H4 (cell line): ENCODE data around the gene AGBL3. TPM values are rescaled to one million over a fixed set of nuclear protein-coding genes. Genes with fewer than 3 reads are reported as not detected.

Source experiments
- DNase-seq: peaks from one replicate; pipeline ENCODE4 v3.0.0-alpha.2; 2015; ENCODE audit warnings: low spot score
- total RNA-seq: library from RNA; depleted of rRNA; stranded (reverse); fragments of >200 nt; shearing (Covaris generic); gene quantifications from 2 replicates; pipeline ENCODE4 v1.2.3, GENCODE V29; 2014

AGBL3 gene
- total RNA-seq, 1 experiment from 2014 or later, result 1.2 TPM

DNA sequence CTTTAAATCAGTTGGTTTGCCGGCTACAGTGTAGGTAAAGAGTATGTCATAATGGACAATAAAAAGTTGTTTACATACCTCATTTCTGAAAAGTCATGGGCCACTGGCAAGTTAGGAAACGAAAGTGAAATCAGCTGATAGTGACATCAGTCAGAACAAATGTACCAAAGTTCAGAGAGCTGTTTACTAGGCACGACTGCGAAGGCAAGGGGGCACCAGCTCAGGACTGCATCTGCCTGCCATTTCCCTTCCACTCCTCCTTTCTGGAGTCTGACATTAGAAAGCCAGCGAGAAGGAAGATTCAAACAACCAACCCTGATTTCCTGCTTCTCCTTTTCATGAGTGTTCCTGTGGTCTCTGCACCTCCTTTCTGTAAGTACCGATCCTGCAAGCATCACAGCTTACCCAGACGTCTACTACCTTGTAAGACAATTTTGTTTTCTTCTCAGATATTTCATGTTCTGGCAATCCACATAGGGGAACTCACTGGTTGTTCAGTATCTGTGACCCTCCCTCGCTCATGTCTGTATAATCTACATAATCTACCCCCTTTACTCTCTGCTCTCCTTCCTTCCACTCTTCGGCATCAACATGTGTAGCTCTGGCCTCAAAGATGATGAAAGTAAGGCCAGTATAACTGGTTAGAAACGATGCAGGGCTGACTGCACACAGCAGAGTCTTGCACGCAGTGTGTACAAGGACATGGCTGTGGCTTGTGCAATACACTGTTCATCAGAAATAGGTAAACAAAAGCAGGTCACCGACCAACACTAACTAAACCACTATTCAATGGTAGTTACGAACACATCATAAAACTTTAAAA is 161.8 kb downstream of the AGBL3 start, which contains the start of gene TMEM140:
TMEM140 (plus strand) TSS at position 174 of the 823 bp plus-strand sequence. CDS start 16,370 bp downstream, outside the sequence.
- DNase-seq, result peak; percentile 96

DNA sequence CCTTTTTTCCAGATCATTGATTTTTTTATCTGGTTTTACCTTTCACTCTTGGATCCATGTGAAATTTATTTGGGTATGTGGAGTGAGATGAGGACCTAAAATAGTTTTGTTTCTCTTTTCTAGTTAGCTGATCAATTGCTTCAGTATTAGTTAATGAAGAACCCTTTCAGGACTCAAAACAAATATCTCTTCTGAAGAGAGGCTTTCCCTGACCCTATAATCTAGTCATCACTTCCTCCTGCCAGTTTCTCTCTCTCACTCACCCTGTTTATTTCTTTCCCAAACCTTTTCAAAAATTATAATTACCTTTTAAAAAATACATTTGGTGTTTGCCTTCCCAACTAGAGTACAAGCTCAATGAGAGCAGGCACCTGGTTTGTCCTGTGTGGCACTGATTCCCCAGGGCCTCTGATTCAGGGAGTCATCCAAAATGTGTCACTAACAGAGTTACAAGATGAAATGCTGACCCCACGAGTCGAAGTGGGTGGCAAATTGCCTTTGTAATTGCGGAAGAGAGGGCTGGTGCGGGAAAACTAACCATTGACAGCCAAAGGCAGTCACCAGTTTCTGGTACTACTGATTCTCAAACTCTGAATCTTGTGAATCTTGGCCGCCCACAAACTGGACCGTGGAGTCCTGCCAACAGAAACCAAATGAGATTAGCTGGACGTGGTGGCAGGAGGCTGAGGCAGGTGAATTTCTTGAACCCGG is 163.9 kb downstream of the AGBL3 start:
- DNase-seq, result no peak

DNA sequence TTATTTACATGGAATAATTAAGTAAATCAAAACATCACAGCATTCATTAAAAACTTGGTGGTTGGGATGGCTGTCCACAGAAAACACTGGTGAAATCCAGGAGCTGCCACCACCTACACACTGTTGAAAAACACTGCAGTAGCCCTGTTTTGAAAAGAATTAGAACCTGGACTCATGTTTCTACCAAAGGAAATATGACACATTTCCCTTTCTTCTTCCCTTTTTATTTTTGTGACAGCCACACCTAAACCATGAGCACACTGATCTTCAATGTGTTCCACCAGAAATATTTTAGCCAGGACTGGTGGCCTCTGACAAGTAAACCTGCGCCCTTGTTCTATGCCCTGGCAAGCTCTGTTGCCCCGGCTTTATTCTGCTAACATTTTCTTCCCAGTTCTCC is 164.8 kb downstream of the AGBL3 start:
- DNase-seq, result no peak

DNA sequence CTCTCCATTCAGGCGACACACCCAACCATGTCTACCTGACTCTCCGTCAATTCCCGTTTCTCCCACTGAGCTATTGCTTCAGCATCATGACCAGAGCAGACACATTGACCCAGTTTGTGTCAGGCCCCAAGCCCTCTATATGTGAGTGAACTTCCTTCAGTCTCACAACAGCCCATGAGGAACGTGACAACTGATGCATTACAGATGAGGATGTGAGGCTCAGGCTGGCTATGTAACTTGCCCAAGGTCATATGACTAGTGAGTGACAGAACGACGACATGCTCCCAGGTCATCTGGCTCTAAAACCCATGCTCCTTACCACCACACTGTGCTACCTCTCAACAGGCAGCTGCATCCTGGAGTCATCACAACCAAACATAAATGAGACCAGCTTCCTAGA is 165.2 kb downstream of the AGBL3 start:
- DNase-seq, result no peak

DNA sequence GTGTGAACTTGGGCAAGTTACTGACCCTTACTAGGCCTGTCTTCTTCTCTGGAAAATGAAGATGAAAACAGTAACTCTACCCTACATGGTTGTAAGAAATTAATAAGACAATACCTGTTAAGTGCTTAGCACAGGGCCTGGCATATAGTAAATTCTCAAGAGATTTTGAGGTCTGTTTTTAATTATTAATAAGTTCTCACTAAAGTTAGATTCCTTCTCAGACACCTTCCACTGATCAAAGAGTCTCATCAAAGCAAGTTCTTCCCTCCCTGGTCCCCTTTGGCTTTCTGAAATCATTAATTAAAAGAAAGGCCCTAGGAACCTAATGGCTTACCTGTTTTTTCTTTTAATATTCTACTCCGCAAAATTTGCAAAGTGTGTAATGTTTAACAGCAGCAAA is 166.1 kb downstream of the AGBL3 start:
- DNase-seq, result no peak

DNA sequence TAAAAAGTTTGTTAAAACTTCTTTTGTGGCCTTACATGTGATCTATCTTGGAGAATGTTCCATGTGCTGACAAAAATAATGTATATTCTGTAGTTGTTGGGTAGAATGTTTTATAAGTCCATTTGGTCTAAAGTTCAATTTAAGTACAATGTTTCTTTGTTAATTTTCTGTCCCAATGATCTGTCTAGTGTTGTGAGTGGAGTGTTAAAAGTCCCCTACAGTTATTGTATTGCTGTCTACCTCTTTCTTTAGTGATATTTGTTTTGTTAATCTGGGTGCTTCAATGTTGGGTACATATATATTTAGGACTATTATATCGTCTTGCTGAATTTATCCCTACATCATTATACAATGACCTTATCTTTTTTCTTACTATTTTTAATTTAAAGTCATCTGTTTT is 168.4 kb downstream of the AGBL3 start:
- DNase-seq, result no peak

DNA sequence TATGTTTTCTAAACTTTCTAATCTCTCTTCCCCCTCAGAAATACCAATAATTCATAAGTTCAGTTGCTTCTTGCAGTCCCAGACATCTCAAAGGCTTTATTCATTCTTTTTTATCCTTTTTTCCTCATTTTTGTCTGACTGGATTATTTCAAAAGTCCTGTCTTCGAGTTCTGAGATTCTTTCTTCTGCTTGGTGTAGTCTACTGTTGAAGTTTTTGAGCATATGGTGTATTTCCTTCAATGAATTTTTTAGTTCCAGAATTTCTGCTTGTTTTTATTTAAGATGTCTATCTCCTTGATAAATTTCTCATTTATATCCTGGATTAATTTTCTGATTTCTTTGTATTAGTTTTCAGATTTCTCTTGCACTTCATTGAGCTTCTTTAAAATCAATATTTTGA is 170.0 kb downstream of the AGBL3 start:
- no peak for DNase-seq

DNA sequence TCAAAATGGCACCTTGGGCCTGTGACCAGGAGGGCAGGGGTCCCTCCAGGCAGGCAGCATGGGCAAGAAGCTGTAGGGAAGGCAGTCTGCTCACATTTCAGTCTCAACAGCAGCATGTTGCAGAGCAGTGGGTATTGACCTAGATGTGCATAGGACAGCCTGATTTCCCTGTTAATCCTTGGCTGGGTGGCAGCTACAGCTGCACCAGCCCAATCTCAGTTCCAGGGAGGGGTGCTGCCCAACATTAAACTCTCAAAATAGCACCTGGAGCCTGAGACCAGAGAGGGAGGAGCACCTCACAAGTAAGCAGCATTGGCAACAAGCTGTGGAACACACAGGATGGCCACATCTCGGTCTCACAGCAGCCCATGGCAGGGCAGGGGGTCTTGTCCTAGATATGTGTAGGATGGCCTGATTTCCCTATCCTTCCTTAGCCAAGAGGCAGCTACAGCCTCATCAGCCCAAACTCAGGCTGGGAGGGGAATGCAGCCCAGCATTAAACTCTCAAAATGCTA is 171.9 kb downstream of the AGBL3 start:
- DNase-seq, result no peak

DNA sequence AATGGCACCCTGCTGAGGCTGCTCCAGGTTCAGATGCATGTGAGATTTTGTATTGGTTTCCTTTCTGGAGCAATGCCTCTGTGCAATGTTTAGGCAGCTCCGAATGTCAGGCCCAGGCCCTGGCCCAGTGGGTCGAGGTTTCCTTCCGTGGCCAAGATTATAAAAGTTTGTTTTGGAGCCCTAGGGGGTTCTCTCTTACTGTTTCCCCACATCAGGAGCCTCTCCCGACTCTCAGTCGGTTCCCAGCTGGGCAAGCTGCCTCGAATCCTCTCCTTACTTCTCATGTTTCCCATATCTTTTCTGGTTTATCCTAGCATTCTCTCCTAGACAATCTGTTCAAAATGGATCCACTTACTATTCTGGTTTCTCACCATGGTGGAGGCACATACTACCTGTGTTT is 172.6 kb downstream of the AGBL3 start:
- no peak for DNase-seq

DNA sequence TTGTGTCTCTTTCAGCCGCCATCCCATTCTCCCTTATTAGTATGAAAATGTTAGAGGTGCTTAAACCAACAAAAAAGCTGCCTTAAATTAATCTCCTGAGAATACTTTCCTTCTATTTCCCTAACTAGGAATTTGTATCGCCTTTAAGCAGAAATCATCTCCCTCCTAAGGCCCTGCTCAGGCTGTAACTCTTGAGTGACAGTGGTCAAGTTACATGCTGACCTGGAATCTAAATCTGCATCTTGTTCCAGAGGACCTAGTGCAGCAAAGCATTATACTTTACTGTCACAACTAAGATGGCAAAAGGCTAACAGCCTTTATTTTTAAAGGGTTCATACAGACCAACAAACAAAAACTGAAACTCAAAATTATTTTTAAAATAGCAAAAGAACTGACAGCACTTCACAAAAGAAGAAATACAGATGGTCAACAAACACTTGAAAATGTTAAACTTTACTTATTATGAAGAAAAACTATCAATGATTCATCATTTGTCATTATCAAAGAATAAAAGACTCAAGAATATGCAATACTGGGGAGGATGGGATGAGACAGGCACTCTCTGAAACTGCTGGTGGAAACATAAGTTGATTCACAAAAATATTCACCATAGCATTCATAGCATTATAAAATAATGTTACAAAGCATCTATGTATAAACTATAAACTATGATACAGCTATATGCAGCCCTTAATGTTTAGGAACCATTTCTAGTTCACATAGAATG is 173.2 kb downstream of the AGBL3 start:
- no peak for DNase-seq

DNA sequence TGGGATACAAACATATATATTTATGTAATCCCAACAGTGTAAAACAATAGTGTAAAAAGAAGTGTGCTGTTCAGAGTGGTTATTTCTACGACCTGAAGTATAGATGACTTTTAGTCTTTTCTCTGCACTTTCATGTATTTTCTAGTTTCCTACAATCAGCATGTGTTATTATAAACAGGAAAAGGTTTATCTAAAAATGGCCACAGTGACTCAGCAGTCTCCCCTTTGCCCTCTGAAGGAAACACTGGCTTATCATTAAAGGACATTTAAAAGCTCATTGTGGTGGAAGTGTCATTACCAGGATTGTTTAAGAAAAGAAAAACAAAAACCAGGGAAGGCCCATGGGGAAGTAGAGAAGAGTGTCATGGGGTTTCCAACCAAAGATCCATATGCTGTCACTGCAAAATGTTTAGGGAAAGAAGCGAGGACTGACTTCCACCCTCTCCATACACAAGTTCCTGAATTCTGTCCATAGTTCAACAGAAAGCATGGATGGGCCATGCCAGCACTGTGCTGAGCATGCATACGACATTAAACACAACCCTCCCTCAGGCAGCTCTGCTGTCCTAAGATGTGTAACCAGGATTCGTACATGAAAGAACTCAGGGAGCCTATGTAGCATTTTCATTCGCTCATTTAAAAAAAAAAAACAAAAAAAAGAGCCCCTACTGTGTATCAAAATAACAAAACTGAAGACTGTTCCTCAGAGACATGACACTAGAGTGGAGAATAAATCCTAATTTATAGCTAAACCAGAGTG is 174.0 kb downstream of the AGBL3 start:
- peak; percentile 73 for DNase-seq

DNA sequence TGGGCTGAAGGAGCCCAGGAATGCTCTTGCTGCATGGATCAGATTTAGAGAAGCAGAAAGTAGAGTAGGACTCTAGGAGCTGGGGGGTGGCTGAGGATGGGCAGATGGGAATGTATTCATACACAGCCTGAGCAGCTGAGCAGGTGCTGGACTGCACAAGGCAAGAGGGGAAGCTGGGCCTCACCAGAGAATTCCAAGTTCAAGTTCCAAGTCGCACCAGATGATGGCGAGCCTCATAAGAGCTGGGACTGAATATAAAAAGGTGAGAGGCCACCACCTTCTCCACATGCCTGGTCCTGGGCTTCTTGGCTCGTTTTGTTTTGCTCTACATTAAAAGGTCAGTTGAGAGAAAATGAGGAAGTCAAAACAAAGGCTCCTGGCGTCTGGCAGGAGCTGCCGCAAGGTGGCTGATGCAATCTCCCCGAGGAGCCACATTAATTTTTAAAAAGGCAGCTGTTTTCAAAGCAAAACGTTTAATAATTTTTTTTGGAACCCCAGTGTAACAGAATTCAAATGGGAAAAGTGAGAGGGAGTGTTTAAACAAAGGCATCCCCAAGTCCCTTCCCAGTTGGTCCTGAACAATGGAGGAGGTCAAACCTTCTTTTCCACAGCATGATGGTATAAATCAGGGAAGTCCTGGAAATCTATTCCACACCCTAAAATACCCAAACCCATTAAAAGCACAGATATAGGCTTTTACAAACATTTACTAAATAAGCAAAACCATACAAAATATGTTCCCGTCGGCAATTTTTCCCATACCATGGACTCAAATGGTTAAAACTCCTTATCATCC is 174.7 kb downstream of the AGBL3 start:
- peak; percentile 46 for DNase-seq

DNA sequence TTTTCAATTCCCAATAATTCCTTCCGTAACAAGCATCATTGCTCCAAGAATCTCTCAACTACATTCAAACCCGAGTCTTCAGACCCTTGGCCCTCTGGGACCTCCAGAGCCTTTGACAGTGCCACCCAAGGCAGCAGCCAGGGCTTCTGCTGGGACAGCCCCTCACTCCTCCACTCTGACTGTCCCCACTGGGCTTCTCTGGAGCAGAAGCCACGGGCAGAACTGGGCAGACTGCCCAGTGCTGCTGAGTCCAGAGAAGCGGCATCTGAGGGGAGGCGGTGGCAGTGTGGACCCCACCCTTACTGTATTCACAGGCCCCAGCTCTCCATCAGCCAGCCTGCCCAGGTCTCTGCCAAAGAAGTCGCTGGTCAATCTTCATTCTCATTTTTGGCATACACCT is 175.4 kb downstream of the AGBL3 start:
- DNase-seq, result no peak

DNA sequence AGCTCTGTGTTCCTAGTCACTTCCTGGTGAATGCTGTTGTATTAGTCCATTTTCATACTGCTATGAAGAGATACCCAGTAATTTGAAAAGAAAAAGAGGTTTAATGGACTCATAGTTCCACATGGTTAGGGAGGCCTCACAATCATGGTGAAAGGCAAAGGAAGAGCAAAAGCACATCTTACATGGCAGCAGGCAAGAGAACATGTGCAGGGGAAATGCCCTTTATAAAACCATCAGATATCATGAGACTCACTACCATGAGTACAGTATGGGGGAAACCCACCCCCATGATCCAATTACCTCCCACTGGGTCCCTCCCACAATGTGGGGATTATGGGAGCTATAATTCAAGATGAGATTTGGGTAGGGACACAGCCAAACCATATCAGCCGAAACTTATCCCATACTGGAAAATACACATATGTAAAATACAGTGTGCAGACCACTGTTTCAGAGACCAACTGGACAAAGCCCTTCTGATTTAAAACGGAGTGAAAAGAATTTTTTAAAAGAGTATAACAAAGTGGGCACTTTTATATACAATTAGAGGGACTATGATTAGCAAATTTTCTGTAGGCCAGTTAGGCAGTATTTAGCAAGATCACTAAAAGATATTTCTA is 176.2 kb downstream of the AGBL3 start:
- no peak for DNase-seq

DNA sequence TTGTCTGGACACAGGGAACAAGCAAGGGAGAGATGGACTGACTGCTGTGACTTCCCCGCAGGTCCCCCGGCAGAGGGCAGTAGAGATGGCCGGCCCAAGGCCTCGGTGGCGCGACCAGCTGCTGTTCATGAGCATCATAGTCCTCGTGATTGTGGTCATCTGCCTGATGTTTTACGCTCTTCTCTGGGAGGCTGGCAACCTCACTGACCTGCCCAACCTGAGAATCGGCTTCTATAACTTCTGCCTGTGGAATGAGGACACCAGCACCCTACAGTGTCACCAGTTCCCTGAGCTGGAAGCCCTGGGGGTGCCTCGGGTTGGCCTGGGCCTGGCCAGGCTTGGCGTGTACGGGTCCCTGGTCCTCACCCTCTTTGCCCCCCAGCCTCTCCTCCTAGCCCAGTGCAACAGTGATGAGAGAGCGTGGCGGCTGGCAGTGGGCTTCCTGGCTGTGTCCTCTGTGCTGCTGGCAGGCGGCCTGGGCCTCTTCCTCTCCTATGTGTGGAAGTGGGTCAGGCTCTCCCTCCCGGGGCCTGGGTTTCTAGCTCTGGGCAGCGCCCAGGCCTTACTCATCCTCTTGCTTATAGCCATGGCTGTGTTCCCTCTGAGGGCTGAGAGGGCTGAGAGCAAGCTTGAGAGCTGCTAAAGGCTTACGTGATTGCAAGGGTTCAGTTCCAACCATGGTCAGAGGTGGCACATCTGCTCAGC is 178.2 kb downstream of the AGBL3 start:
- DNase-seq, result no peak

DNA sequence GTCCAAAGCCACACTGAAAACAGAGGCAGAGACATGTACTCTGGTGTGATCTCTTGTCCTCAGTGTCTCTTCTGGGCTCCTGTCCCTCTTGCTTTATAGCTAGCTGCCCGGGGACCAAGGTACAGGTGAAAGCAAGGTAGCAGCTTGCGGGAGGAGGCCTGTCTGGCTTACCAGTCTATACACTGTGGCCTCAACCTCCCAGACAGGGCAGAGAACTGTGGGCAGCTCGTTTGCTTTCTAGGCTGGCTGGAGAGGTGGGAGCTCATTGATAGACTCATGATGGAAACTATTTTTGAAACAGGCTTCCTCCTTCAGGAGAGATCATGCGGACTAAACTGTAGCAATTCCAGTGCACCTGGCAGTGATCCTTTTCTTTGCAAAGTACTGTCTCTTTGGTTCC is 179.6 kb downstream of the AGBL3 start:
- DNase-seq, result no peak

DNA sequence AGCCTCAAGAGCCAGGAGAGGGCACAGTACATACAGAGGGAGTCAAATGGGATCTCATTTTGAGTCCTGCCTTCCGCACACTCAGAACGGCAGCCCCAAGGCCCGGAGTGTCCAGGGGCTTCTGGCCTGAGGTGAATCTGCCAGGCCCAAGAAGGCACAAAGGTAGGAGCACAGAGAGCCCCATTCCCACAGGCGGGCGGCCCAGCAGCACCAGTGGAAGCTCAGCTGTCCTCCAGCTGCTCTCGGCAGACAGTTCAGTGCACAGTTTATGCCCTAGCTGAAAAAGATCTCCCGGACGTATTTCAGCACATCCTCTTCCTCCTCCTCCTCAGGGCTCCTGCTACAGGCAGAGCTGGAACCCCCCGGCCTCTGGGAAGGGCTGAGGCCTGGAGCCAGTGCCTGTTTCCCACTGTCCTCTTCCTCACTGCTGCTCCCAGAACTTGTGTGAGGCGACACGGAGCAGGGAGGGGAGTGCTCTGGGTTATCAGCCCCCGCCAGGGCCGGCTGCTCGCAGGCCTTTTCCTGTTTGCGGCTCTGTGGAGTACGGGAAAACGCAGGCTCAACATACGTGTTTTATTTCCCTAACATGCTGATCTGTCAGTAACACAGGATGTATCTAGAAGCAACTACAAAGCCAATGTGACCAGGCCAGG is 180.2 kb downstream of the AGBL3 start:
- DNase-seq, result no peak

DNA sequence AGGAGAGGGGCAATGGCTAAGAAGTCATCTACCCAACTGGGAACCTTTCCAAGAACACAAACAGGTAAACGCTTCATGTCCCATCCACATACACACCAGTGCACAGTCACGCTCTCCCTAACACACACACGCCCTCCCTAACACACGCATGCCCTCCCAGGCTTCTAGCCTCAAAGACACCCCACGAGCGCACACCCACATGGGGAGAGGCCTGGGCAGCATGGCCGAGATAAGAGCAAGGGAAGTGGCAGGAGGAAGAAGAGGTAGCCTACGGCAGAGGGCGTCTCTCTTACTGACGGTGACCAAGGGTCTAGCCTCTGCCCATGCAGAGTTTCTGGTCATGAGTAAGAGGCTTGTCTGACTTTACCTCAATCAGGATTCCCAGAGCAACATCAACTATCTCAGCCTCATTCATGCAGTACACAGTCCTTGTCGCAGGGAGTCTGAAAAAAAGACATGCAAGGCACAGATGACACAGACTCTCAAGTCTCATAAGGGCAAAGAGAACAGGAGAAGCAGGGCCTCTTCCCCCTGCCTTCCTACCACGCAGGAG is 181.1 kb downstream of the AGBL3 start:
- no peak for DNase-seq

DNA sequence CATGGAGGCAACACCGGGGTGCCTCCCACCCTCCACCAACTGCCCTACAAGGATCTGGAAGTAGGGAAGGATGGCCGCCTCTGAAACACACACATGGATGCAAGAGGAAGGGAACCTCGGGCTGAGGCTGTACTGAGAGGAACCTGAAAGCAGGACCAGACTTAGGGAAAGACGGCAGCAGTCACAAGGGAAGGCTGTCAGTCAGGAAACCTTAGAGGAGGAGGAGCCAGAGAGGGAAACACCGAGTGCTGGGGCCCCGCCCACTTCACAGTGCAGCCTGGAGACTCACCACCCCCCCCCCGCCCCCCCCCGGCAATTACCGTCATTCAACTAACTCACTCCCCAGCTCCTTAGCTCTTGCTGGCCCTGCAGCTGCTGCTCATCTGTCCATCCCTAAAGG is 181.7 kb downstream of the AGBL3 start:
- DNase-seq, result no peak
